Panc1 (cell line): ENCODE data around the gene RGS17.

Source experiments
- POLR2AphosphoS5 ChIP-seq: IDR thresholded peaks from 2 replicates; pipeline ENCODE4 v1.6.1; 2012; ENCODE audit warnings: mild to moderate bottlenecking, low read depth, low read length, moderate library complexity
- SIN3A ChIP-seq: IDR thresholded peaks from 2 replicates; pipeline ENCODE4 v1.6.1; 2012; ENCODE audit warnings: low read depth, mild to moderate bottlenecking, low read length, moderate library complexity, borderline replicate concordance; ENCODE audit not compliant: insufficient read depth
- TCF7L2 ChIP-seq: IDR thresholded peaks from 2 replicates; pipeline ENCODE4 v1.6.1; 2011; ENCODE audit warnings: mild to moderate bottlenecking, low read depth, low read length, inconsistent platforms
- TF ChIP-seq, protein P1 (sequence below): fragments of 450-650 bp; IDR thresholded peaks from 2 replicates; pipeline ENCODE4 v1.5.1; 2017; ENCODE audit warnings: mild to moderate bottlenecking
- TF ChIP-seq, protein P2 (sequence below), 2 experiments: IDR thresholded peaks; 2 replicates each; pipeline ENCODE4 v1.6.1; 2011 to 2012; ENCODE audit warnings: low read depth in 2 of 2, control low read depth in 1 of 2, low read length in 1 of 2, mild to moderate bottlenecking in 1 of 2, moderate library complexity in 1 of 2; ENCODE audit not compliant: insufficient read depth in 1 of 2

DNA sequence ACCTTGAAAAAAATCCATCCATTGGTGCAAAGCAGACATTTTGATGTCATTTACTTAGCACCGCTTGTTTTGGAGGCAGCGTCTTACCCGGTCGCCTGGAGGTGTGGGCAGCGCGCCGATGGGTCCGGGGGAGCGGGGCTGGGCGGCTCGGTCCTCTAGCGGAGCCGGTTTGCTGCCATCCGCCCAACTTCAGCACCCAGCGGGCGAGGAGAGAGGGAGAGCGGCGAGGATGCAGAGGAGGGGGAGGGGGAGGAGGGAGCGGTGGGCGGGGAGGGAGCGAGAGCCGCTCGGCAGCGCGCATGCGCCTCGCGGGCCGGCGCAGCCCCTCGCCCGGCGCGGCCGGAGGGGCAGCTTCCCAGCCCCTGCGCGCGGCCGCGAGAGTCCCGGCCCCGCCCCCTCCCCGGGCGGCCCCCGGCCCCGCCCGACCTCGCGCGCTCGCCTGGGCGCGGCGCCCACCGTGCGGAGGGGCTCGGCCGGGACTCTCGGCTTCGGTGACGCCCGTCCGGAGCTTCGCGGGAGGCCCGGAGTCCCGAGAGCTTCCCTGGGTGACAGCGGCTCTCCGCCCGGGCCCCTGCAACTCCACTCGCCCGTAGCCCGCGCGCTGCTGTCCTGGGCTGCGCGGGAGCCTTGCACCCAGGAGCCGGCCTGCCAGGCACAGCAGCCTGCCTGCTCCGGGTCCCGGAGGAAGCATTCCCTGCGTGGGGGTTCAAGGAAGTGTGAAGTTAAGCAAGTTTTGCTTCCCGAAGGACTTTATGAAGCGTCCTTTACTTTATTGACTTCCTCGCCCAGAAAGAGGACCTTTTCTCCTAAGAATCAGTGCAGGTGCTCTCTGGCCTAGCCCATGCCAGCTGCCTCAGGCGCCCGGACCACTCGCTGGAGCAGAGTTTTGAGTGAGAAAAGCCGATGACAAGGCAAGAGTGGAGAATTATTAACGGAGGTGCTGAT lies at the start of gene RGS17:
- TF ChIP-seq, protein P1, sequence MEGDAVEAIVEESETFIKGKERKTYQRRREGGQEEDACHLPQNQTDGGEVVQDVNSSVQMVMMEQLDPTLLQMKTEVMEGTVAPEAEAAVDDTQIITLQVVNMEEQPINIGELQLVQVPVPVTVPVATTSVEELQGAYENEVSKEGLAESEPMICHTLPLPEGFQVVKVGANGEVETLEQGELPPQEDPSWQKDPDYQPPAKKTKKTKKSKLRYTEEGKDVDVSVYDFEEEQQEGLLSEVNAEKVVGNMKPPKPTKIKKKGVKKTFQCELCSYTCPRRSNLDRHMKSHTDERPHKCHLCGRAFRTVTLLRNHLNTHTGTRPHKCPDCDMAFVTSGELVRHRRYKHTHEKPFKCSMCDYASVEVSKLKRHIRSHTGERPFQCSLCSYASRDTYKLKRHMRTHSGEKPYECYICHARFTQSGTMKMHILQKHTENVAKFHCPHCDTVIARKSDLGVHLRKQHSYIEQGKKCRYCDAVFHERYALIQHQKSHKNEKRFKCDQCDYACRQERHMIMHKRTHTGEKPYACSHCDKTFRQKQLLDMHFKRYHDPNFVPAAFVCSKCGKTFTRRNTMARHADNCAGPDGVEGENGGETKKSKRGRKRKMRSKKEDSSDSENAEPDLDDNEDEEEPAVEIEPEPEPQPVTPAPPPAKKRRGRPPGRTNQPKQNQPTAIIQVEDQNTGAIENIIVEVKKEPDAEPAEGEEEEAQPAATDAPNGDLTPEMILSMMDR: no peak
- TF ChIP-seq POLR2AphosphoS5 (no peak), SIN3A (no peak; the same call in 1 of the 2 replicates), TCF7L2 (no peak)
- TF ChIP-seq, protein P2, sequence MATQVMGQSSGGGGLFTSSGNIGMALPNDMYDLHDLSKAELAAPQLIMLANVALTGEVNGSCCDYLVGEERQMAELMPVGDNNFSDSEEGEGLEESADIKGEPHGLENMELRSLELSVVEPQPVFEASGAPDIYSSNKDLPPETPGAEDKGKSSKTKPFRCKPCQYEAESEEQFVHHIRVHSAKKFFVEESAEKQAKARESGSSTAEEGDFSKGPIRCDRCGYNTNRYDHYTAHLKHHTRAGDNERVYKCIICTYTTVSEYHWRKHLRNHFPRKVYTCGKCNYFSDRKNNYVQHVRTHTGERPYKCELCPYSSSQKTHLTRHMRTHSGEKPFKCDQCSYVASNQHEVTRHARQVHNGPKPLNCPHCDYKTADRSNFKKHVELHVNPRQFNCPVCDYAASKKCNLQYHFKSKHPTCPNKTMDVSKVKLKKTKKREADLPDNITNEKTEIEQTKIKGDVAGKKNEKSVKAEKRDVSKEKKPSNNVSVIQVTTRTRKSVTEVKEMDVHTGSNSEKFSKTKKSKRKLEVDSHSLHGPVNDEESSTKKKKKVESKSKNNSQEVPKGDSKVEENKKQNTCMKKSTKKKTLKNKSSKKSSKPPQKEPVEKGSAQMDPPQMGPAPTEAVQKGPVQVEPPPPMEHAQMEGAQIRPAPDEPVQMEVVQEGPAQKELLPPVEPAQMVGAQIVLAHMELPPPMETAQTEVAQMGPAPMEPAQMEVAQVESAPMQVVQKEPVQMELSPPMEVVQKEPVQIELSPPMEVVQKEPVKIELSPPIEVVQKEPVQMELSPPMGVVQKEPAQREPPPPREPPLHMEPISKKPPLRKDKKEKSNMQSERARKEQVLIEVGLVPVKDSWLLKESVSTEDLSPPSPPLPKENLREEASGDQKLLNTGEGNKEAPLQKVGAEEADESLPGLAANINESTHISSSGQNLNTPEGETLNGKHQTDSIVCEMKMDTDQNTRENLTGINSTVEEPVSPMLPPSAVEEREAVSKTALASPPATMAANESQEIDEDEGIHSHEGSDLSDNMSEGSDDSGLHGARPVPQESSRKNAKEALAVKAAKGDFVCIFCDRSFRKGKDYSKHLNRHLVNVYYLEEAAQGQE (IDR thresholded peaks at IDR 0.05; ENCODE audit: insufficient read depth in 1 of 2, low read depth in 2 of 2, low read length in 1 of 2): peak; percentile 54 to 80; a peak in 3 of 4 replicates
